Loucy (cell line): ENCODE results near the gene BHLHA15.

ENCODE experiments used
- H2AFZ ChIP-seq: fragments of 200-600 bp; sonication (generic); 2 replicates; pipeline ENCODE4 v1.6.0; 2016; ENCODE audit warnings: antibody characterized with exemption, mild to moderate bottlenecking, low read length, moderate library complexity
- H3F3A ChIP-seq: fragments of 200-600 bp; 2 replicates; pipeline ENCODE4 v1.6.0; 2016; ENCODE audit warnings: antibody characterized with exemption, low read depth, mild to moderate bottlenecking
- H3K27me3 ChIP-seq: fragments of 200-600 bp; sonication (generic); 2 replicates; pipeline ENCODE4 v1.6.1; 2014; ENCODE audit warnings: low read length, mild to moderate bottlenecking; ENCODE audit not compliant: insufficient read depth, poor library complexity, severe bottlenecking
- H3K36me3 ChIP-seq: fragments of 200-600 bp; sonication (generic); 2 replicates; pipeline ENCODE4 v1.6.1; 2016; ENCODE audit warnings: low read length; ENCODE audit not compliant: insufficient read depth
- H3K4me1 ChIP-seq: fragments of 200-600 bp; sonication (generic); 2 replicates; pipeline ENCODE4 v1.5.1; 2014; ENCODE audit warnings: low read length, mild to moderate bottlenecking; ENCODE audit not compliant: insufficient read depth, poor library complexity, severe bottlenecking
- H3K4me2 ChIP-seq: fragments of 200-600 bp; sonication (generic); 2 replicates; pipeline ENCODE4 v1.6.0; 2014; ENCODE audit warnings: antibody characterized with exemption, low read length, low read depth, mild to moderate bottlenecking; ENCODE audit not compliant: poor library complexity, severe bottlenecking
- H3K4me3 ChIP-seq: fragments of 200-600 bp; sonication (generic); 2 replicates; pipeline ENCODE4 v1.5.1; 2014; ENCODE audit warnings: low read length, mild to moderate bottlenecking, mixed read lengths; ENCODE audit not compliant: poor library complexity, severe bottlenecking
- H3K79me2 ChIP-seq: fragments of 200-600 bp; sonication (generic); 2 replicates; pipeline ENCODE4 v1.6.1; 2014; ENCODE audit warnings: low read length; ENCODE audit not compliant: insufficient read depth
- H3K9ac ChIP-seq: fragments of 200-600 bp; sonication (generic); 2 replicates; pipeline ENCODE4 v1.6.0; 2014; ENCODE audit warnings: mild to moderate bottlenecking, low read depth, low read length, moderate library complexity; ENCODE audit not compliant: poor library complexity, severe bottlenecking
- H3K9me2 ChIP-seq: fragments of 200-600 bp; sonication (generic); replicated peaks from 2 replicates; pipeline ENCODE4 v1.6.1; 2016; ENCODE audit warnings: low read depth, low read length, mixed read lengths
- H3K9me3 ChIP-seq: fragments of 200-600 bp; sonication (generic); 2 replicates; pipeline ENCODE4 v1.6.1; 2014; ENCODE audit warnings: mild to moderate bottlenecking, antibody characterized with exemption, low read length, low read depth; ENCODE audit not compliant: insufficient read depth
- H4K20me1 ChIP-seq: fragments of 200-600 bp; sonication (generic); 2 replicates; pipeline ENCODE4 v1.6.0; 2014; ENCODE audit warnings: antibody characterized with exemption, low read length, mild to moderate bottlenecking; ENCODE audit not compliant: insufficient read depth, poor library complexity, severe bottlenecking
- EZH2phosphoT487 ChIP-seq: fragments of 200-600 bp; IDR thresholded peaks from 2 replicates; pipeline ENCODE4 v1.6.1; 2018; ENCODE audit warnings: antibody characterized with exemption, mild to moderate bottlenecking, moderate library complexity, borderline replicate concordance
- TF ChIP-seq, protein P1 (sequence below): fragments of 200-600 bp; sonication (generic); conservative IDR thresholded peaks from 2 replicates; pipeline ENCODE4 v1.5.1; 2014; ENCODE audit warnings: mild to moderate bottlenecking, antibody characterized with exemption, low read length

The BHLHA15 gene

DNA sequence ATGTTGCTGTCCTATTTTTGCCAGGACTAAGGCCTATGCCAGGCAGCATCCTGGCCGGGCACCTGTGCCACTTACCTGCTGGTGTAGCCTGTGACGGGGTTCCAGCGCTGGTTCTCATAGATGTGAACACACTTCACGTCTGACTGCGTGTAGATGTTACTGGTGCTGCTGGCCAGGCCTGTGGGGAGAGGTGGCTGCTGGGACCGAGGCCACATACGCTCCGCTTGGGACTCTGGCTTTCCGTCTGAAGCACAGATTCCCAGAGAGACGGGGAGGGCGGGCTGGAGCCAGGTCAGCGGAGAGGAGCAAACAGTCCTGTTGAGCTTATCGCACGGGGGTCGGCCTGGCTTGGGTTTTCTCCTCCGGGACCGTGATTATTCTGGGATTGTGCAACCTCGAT lies 16.7 kb downstream of the BHLHA15 start:
- Histone ChIP-seq H3K36me3 (no peaks in the 10 kb centered on the region), H4K20me1 (no peaks in the 10 kb centered on the region), H3K4me2 (no peak overlapping the region), H3K9me3 (no peaks in the 10 kb centered on the region), H3K9me2 (no peaks in the 10 kb centered on the region), H3K4me1 (no peaks in the 10 kb centered on the region), H2AFZ (no peak overlapping the region), H3K79me2 (no peaks in the 10 kb centered on the region), H3K27me3 (no peaks in the 10 kb centered on the region), H3K4me3 (no peak overlapping the region), H3K9ac (no peak overlapping the region), H3F3A (no peaks in the 10 kb centered on the region)
- TF ChIP-seq EZH2phosphoT487 = no peak
- TF ChIP-seq, protein P1, sequence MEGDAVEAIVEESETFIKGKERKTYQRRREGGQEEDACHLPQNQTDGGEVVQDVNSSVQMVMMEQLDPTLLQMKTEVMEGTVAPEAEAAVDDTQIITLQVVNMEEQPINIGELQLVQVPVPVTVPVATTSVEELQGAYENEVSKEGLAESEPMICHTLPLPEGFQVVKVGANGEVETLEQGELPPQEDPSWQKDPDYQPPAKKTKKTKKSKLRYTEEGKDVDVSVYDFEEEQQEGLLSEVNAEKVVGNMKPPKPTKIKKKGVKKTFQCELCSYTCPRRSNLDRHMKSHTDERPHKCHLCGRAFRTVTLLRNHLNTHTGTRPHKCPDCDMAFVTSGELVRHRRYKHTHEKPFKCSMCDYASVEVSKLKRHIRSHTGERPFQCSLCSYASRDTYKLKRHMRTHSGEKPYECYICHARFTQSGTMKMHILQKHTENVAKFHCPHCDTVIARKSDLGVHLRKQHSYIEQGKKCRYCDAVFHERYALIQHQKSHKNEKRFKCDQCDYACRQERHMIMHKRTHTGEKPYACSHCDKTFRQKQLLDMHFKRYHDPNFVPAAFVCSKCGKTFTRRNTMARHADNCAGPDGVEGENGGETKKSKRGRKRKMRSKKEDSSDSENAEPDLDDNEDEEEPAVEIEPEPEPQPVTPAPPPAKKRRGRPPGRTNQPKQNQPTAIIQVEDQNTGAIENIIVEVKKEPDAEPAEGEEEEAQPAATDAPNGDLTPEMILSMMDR = no peak

DNA sequence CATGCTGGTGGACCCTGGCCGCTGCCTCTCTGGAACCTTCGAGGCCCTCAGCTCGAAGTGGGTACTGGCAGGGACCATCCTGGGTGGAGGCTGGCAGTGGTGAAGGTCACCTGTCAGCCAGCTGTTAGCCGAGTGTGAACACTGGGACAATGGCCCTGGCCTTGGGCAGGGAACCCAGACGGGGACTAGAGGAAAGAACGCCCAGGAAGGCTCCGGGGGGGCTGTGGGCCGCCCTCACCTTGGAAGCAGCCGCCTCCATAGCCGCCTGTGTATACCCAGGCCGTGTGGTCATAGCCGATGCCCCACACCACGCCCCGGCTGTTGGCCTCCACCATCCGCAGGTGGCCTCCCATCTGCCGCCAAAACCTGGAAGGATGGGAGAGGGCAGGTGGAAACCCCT lies 17.6 kb downstream of the BHLHA15 start:
- H3K4me2 ChIP-seq = no peak overlapping the region
- no peak overlapping the region for H3K4me3 ChIP-seq
- H3K9ac ChIP-seq = no peak overlapping the region
- TF ChIP-seq, protein P1 = no peak
- no peak for TF ChIP-seq EZH2phosphoT487
- no peaks in the 10 kb centered on the region for H4K20me1 ChIP-seq
- no peak overlapping the region for H2AFZ ChIP-seq
- no peaks in the 10 kb centered on the region for H3K27me3 ChIP-seq
- H3K36me3 ChIP-seq = no peaks in the 10 kb centered on the region
- H3F3A ChIP-seq = no peaks in the 10 kb centered on the region
- no peaks in the 10 kb centered on the region for H3K4me1 ChIP-seq
- H3K79me2 ChIP-seq = no peaks in the 10 kb centered on the region
- no peaks in the 10 kb centered on the region for H3K9me3 ChIP-seq
- H3K9me2 ChIP-seq = no peaks in the 10 kb centered on the region

DNA sequence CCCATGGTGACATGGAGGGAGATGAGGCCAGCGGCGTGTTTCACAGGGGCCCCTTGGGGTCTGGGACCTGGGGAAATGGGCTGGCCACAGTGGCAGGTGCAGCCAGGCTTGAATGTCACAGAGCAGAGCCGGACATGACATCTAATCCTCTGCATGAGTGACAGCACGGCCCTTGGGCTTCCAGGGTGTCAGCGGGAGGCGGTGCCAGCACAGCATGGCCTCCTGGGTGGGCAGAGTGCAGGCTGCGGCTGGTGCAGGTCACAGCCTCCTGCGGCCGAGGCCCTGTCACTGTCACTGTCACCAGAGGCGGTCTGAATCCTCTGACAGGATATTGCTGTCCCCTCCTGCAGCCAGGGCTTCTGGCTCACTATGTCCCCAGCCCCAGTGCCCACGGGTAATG lies 18.2 kb downstream of the BHLHA15 start:
- Histone ChIP-seq H3K4me1 (no peaks in the 10 kb centered on the region), H3K4me2 (no peak overlapping the region), H3K36me3 (no peaks in the 10 kb centered on the region), H3K79me2 (no peaks in the 10 kb centered on the region), H3K9me2 (no peaks in the 10 kb centered on the region), H2AFZ (no peak overlapping the region), H3K9me3 (no peaks in the 10 kb centered on the region), H3K27me3 (no peaks in the 10 kb centered on the region), H4K20me1 (no peaks in the 10 kb centered on the region), H3K4me3 (no peak overlapping the region), H3K9ac (no peak overlapping the region), H3F3A (no peaks in the 10 kb centered on the region)
- TF ChIP-seq, protein P1 = no peak
- no peak for TF ChIP-seq EZH2phosphoT487
